HL-60 (cell line): ENCODE measurements around the gene NFILZ.

Experiments used
- DNase-seq, 2 experiments: peaks; one replicate each; pipeline ENCODE4 v3.0.0-alpha.2; 2010 to 2020; ENCODE audit warnings: low read depth in 1 of 2, low spot score in 1 of 2
- H3K27ac ChIP-seq: fragments of 250-450 bp; sonication (Bioruptor Pico); replicated peaks from 2 replicates; pipeline ENCODE4 v1.5.1; 2020; ENCODE audit warnings: mild to moderate bottlenecking, moderate library complexity
- H3K27me3 ChIP-seq: fragments of 250-450 bp; sonication (Bioruptor Pico); 2 replicates; pipeline ENCODE4 v1.5.1; 2021; ENCODE audit warnings: mild to moderate bottlenecking, moderate library complexity; ENCODE audit not compliant: insufficient read depth, poor library complexity, severe bottlenecking
- H3K4me3 ChIP-seq: replicated peaks from 2 replicates; pipeline ENCODE4 v1.5.1; 2011; ENCODE audit warnings: mild to moderate bottlenecking, control low read depth, low read length; ENCODE audit not compliant: insufficient read depth
- CTCF ChIP-seq: IDR thresholded peaks from one replicate; pipeline ENCODE4 v1.5.1; 2011; ENCODE audit warnings: low read length, control low read depth, inconsistent platforms; ENCODE audit not compliant: insufficient read depth
- GABPA ChIP-seq: IDR thresholded peaks from 2 replicates; pipeline ENCODE4 v1.6.1; 2012; ENCODE audit warnings: low read depth
- POLR2AphosphoS5 ChIP-seq: IDR thresholded peaks from 2 replicates; pipeline ENCODE4 v1.6.1; 2012; ENCODE audit warnings: low read depth
- SPI1 ChIP-seq: IDR thresholded peaks from 2 replicates; pipeline ENCODE4 v1.6.1; 2012; ENCODE audit warnings: low read depth, mild to moderate bottlenecking, borderline replicate concordance
- TF ChIP-seq, protein P1 (sequence below): IDR thresholded peaks from 2 replicates; pipeline ENCODE4 v1.6.1; 2012; ENCODE audit warnings: low read depth; ENCODE audit not compliant: insufficient replicate concordance

The NFILZ gene

DNA sequence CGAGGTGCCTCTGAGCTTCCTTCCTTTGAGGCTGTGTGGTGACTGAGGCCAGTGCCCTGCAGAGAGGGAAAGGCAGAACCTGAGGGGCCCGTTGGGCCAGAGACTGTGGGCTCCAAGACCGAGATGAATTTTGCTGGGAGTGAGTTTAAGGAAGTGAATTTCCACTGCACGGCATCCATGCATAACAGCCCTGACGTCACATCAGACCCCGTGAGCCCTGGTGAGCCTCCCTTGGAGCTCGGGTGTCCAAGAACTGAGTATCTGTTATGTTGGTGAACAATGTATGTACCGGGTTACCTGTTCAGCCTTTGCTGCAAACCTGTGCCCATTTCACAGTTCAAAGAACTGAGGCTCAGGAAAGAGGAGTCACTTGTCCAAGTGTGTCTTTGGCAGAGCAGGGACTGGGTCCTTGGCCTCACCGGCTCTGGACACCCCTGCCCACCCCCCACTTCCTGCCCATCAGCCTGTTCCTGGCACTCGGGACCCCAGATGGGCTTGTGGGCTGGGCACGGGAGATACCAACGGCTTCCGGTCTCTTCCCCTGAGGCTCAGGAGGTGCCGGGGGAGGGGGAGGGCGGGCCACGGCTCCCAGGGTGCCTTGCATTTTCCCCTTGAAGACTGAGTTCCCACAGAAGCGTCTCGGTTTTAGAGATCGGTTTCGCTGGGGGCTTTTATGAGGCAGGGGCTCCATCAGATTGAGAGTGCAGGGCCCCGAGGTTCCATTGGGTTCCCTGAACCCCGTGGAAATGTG is 33.7 kb downstream of the NFILZ start:
- Histone ChIP-seq H3K27ac (no peak overlapping the region), H3K4me3 (no peak overlapping the region), H3K27me3 (no peaks in the 10 kb centered on the region)
- no peak for DNase-seq
- TF ChIP-seq POLR2AphosphoS5 (no peak), SPI1 (peak; percentile 78), CTCF (no peak)

GRCh38 chr19:8664671-8665057 is 34.2 kb downstream of the NFILZ start:
- Histone ChIP-seq H3K27ac (no peak overlapping the region), H3K4me3 (no peak overlapping the region), H3K27me3 (no peaks in the 10 kb centered on the region)
- no peak for DNase-seq
- no peak for TF ChIP-seq SPI1
- no peak for TF ChIP-seq POLR2AphosphoS5
- no peak for TF ChIP-seq CTCF
- TF ChIP-seq, protein P1, sequence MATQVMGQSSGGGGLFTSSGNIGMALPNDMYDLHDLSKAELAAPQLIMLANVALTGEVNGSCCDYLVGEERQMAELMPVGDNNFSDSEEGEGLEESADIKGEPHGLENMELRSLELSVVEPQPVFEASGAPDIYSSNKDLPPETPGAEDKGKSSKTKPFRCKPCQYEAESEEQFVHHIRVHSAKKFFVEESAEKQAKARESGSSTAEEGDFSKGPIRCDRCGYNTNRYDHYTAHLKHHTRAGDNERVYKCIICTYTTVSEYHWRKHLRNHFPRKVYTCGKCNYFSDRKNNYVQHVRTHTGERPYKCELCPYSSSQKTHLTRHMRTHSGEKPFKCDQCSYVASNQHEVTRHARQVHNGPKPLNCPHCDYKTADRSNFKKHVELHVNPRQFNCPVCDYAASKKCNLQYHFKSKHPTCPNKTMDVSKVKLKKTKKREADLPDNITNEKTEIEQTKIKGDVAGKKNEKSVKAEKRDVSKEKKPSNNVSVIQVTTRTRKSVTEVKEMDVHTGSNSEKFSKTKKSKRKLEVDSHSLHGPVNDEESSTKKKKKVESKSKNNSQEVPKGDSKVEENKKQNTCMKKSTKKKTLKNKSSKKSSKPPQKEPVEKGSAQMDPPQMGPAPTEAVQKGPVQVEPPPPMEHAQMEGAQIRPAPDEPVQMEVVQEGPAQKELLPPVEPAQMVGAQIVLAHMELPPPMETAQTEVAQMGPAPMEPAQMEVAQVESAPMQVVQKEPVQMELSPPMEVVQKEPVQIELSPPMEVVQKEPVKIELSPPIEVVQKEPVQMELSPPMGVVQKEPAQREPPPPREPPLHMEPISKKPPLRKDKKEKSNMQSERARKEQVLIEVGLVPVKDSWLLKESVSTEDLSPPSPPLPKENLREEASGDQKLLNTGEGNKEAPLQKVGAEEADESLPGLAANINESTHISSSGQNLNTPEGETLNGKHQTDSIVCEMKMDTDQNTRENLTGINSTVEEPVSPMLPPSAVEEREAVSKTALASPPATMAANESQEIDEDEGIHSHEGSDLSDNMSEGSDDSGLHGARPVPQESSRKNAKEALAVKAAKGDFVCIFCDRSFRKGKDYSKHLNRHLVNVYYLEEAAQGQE: no peak
- no peak for TF ChIP-seq GABPA

- DNase-seq: no peak
- Histone ChIP-seq H3K27me3 (no peaks in the 10 kb centered on the region), H3K4me3 (no peak overlapping the region), H3K27ac (no peak overlapping the region)
- no peak for TF ChIP-seq GABPA
Observed at GRCh38 chr19:8665468-8666213, 35.2 kb downstream of the NFILZ start.

- no peaks in the 10 kb centered on the region for H3K27me3 ChIP-seq
- DNase-seq: no peak
- TF ChIP-seq CTCF: no peak
- no peak overlapping the region for H3K27ac ChIP-seq
- H3K4me3 ChIP-seq: no peak overlapping the region
Observed at GRCh38 chr19:8666814-8667405, 36.5 kb downstream of the NFILZ start.

GRCh38 chr19:8673276-8673891 is 43.0 kb downstream of the NFILZ start:
- TF ChIP-seq, protein P1: no peak
- TF ChIP-seq SPI1 (no peak), GABPA (no peak), POLR2AphosphoS5 (no peak), CTCF (no peak)
- Histone ChIP-seq H3K27ac (no peak overlapping the region), H3K27me3 (no peaks in the 10 kb centered on the region), H3K4me3 (no peak overlapping the region)
- DNase-seq: no peak
